ENCODE data around the gene RUNX3.

DNA sequence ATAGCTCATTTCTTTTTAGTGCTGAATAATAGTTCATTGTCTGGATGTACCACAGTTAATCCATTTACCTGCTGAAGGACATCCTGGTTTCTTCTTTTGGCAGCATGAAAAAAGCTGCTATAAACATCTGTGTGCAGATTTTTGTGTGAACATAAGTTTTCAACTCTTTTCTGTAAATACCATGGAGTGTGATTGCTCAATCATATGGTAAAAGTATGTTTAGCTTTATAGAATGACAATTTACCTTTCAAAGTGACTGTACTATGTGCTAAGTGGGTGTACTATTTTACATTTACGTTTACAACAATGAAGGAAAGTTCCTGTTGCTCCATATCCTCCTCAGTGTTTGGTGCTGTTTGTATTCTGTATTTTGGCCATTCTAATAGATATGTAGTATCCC lies 49.0 kb downstream of the RUNX3 start:
- TF ChIP-seq, protein P1, sequence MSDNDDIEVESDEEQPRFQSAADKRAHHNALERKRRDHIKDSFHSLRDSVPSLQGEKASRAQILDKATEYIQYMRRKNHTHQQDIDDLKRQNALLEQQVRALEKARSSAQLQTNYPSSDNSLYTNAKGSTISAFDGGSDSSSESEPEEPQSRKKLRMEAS (IDR thresholded peaks at IDR 0.05) = no peak
- TF ChIP-seq, protein P2, sequence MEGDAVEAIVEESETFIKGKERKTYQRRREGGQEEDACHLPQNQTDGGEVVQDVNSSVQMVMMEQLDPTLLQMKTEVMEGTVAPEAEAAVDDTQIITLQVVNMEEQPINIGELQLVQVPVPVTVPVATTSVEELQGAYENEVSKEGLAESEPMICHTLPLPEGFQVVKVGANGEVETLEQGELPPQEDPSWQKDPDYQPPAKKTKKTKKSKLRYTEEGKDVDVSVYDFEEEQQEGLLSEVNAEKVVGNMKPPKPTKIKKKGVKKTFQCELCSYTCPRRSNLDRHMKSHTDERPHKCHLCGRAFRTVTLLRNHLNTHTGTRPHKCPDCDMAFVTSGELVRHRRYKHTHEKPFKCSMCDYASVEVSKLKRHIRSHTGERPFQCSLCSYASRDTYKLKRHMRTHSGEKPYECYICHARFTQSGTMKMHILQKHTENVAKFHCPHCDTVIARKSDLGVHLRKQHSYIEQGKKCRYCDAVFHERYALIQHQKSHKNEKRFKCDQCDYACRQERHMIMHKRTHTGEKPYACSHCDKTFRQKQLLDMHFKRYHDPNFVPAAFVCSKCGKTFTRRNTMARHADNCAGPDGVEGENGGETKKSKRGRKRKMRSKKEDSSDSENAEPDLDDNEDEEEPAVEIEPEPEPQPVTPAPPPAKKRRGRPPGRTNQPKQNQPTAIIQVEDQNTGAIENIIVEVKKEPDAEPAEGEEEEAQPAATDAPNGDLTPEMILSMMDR (IDR thresholded peaks at IDR 0.05 in 2 of 3, conservative IDR thresholded peaks at IDR 0.05 in 1 of 3; ENCODE audit: borderline replicate concordance in 1 of 3, insufficient read depth in 1 of 3, low read depth in 2 of 3, low read length in 2 of 3) = no peak
- TF ChIP-seq POLR2AphosphoS5 (IDR thresholded peaks at IDR 0.05; ENCODE audit: low read depth, low read length) (no peak), YY1 (IDR thresholded peaks at IDR 0.05; ENCODE audit: extremely low read depth, insufficient replicate concordance, low read depth, low read length) (no peak), POLR2A (IDR thresholded peaks at IDR 0.05; ENCODE audit: borderline replicate concordance, extremely low read depth, insufficient read depth, insufficient read length) (no peak), SIN3A (IDR thresholded peaks at IDR 0.05; ENCODE audit: low read depth) (no peak), EGR1 (IDR thresholded peaks at IDR 0.05; ENCODE audit: low read depth) (no peak), CBX3 (IDR thresholded peaks at IDR 0.05; ENCODE audit: low read depth) (no peak), ZNF274 (IDR thresholded peaks at IDR 0.05; ENCODE audit: low read depth, low read length) (no peak)
- TF ChIP-seq, protein P3, sequence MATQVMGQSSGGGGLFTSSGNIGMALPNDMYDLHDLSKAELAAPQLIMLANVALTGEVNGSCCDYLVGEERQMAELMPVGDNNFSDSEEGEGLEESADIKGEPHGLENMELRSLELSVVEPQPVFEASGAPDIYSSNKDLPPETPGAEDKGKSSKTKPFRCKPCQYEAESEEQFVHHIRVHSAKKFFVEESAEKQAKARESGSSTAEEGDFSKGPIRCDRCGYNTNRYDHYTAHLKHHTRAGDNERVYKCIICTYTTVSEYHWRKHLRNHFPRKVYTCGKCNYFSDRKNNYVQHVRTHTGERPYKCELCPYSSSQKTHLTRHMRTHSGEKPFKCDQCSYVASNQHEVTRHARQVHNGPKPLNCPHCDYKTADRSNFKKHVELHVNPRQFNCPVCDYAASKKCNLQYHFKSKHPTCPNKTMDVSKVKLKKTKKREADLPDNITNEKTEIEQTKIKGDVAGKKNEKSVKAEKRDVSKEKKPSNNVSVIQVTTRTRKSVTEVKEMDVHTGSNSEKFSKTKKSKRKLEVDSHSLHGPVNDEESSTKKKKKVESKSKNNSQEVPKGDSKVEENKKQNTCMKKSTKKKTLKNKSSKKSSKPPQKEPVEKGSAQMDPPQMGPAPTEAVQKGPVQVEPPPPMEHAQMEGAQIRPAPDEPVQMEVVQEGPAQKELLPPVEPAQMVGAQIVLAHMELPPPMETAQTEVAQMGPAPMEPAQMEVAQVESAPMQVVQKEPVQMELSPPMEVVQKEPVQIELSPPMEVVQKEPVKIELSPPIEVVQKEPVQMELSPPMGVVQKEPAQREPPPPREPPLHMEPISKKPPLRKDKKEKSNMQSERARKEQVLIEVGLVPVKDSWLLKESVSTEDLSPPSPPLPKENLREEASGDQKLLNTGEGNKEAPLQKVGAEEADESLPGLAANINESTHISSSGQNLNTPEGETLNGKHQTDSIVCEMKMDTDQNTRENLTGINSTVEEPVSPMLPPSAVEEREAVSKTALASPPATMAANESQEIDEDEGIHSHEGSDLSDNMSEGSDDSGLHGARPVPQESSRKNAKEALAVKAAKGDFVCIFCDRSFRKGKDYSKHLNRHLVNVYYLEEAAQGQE (IDR thresholded peaks at IDR 0.05; ENCODE audit: low read depth) = no peak
